A549 (cell line): ENCODE measurements around the gene ART4.

Experiments
- CBX8 ChIP-seq: fragments of 200-600 bp; sonication (generic); IDR thresholded peaks from 2 replicates; pipeline ENCODE4 v1.6.1; 2016
- JUN ChIP-seq, 2 experiments: fragments of >200 bp; sonication (Bioruptor Twin); formaldehyde crosslinking; IDR thresholded peaks; 2 replicates in 1 of 2; 3 replicates in 1 of 2; pipeline ENCODE4 v1.6.1; 2016 to 2017
- JUNB ChIP-seq: fragments of >200 bp; sonication (Bioruptor Twin); formaldehyde crosslinking; IDR thresholded peaks from 2 replicates; pipeline ENCODE4 v1.6.1; 2016
- TF ChIP-seq, protein P1 (sequence below): fragments of >200 bp; sonication (Bioruptor Twin); formaldehyde crosslinking; IDR thresholded peaks from 3 replicates; pipeline ENCODE4 v1.5.1; 2016
- TF ChIP-seq, protein P2 (sequence below): fragments of 200-600 bp; sonication (generic); IDR thresholded peaks from 2 replicates; pipeline ENCODE4 v1.6.1; 2016; ENCODE audit warnings: antibody characterized with exemption, mild to moderate bottlenecking, moderate library complexity

DNA sequence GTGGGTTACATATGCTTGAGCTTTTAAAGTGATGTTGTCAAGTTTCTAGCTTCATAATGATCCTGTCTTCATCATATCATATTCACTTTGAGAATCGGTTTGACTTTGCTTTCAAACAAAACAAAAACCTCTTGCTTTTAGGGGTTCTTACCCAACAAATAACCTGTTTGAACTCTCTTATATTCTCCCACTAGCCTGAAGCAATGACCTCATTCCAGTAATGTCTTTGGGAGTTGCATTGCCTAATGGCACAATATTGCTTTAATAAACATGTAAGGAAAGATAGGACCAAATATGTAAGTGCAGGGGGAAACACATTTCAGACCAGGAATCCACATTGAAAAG lies 67.7 kb downstream of the ART4 start:
- no peak for TF ChIP-seq CBX8
- no peak for TF ChIP-seq JUNB
- TF ChIP-seq, protein P1, sequence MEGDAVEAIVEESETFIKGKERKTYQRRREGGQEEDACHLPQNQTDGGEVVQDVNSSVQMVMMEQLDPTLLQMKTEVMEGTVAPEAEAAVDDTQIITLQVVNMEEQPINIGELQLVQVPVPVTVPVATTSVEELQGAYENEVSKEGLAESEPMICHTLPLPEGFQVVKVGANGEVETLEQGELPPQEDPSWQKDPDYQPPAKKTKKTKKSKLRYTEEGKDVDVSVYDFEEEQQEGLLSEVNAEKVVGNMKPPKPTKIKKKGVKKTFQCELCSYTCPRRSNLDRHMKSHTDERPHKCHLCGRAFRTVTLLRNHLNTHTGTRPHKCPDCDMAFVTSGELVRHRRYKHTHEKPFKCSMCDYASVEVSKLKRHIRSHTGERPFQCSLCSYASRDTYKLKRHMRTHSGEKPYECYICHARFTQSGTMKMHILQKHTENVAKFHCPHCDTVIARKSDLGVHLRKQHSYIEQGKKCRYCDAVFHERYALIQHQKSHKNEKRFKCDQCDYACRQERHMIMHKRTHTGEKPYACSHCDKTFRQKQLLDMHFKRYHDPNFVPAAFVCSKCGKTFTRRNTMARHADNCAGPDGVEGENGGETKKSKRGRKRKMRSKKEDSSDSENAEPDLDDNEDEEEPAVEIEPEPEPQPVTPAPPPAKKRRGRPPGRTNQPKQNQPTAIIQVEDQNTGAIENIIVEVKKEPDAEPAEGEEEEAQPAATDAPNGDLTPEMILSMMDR = no peak
- TF ChIP-seq, protein P2, sequence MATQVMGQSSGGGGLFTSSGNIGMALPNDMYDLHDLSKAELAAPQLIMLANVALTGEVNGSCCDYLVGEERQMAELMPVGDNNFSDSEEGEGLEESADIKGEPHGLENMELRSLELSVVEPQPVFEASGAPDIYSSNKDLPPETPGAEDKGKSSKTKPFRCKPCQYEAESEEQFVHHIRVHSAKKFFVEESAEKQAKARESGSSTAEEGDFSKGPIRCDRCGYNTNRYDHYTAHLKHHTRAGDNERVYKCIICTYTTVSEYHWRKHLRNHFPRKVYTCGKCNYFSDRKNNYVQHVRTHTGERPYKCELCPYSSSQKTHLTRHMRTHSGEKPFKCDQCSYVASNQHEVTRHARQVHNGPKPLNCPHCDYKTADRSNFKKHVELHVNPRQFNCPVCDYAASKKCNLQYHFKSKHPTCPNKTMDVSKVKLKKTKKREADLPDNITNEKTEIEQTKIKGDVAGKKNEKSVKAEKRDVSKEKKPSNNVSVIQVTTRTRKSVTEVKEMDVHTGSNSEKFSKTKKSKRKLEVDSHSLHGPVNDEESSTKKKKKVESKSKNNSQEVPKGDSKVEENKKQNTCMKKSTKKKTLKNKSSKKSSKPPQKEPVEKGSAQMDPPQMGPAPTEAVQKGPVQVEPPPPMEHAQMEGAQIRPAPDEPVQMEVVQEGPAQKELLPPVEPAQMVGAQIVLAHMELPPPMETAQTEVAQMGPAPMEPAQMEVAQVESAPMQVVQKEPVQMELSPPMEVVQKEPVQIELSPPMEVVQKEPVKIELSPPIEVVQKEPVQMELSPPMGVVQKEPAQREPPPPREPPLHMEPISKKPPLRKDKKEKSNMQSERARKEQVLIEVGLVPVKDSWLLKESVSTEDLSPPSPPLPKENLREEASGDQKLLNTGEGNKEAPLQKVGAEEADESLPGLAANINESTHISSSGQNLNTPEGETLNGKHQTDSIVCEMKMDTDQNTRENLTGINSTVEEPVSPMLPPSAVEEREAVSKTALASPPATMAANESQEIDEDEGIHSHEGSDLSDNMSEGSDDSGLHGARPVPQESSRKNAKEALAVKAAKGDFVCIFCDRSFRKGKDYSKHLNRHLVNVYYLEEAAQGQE = no peak
- no peak; a peak in 1 of 5 replicates for TF ChIP-seq JUN (IDR thresholded peaks at IDR 0.05)
